Panc1 (cell line): Measurements from ENCODE around the gene CPAMD8. TPM values are rescaled to one million over a fixed set of nuclear protein-coding genes. Genes with fewer than 3 reads are reported as not detected.

Experiments
- ATAC-seq: fragments of 200-7000 bp; cut with Tn5 transposase; 2 replicates; pipeline ENCODE4 v1.9.1; 2020; ENCODE audit warnings: mild to moderate bottlenecking, moderate library complexity
- BruUV-seq: library from RNA; stranded (reverse); fragments of 400-500 nt; replicated peaks from 2 replicates; lab custom pipeline; 2021; lab: Mats Ljungman, UMichigan
- CTCF ChIA-PET: fragments of 300-600 bp; sonication (Branson Sonifier 250); formaldehyde crosslinking; loops from one replicate; lab custom pipeline; 2022; ENCODE audit warnings: antibody characterized with exemption; lab: Charles Lee
- POLR2A ChIA-PET: fragments of 300-600 bp; sonication (Branson Sonifier 250); formaldehyde crosslinking; loops from one replicate; lab custom pipeline; 2022; ENCODE audit warnings: antibody characterized with exemption; lab: Charles Lee
- DNase-seq: peaks from one replicate; pipeline ENCODE4 v3.0.0-alpha.2; 2010; ENCODE audit warnings: low read depth, low spot score
- H3K27ac ChIP-seq: 2 replicates; pipeline ENCODE4 v1.5.1; 2011; ENCODE audit warnings: mild to moderate bottlenecking, low read length, inconsistent platforms
- H3K27me3 ChIP-seq: fragments of 200-500 bp; sonication (Bioruptor generic); 2 replicates; pipeline ENCODE4 v1.6.0; 2014; ENCODE audit warnings: low read length, inconsistent platforms; ENCODE audit not compliant: control insufficient read depth, insufficient read depth
- H3K36me3 ChIP-seq: fragments of 200-500 bp; sonication (Bioruptor generic); 2 replicates; pipeline ENCODE4 v1.5.1; 2014; ENCODE audit warnings: inconsistent platforms, mild to moderate bottlenecking, low read length, moderate library complexity; ENCODE audit not compliant: control insufficient read depth, insufficient read depth
- H3K4me1 ChIP-seq: 2 replicates; pipeline ENCODE4 v1.5.1; 2011; ENCODE audit warnings: inconsistent platforms, mild to moderate bottlenecking, low read length, moderate library complexity; ENCODE audit not compliant: control insufficient read depth, insufficient read depth
- H3K4me3 ChIP-seq, 2 experiments: 2 replicates each; pipeline ENCODE4 v1.5.1; 2011 to 2012; ENCODE audit warnings: low read depth in 2 of 2, low read length in 2 of 2, mild to moderate bottlenecking in 2 of 2, inconsistent platforms in 1 of 2, moderate library complexity in 1 of 2
- H3K9me3 ChIP-seq: fragments of 200-500 bp; sonication (Bioruptor generic); 2 replicates; pipeline ENCODE4 v1.5.1; 2014; ENCODE audit warnings: low read depth, mild to moderate bottlenecking, inconsistent platforms, low read length, moderate library complexity; ENCODE audit not compliant: control insufficient read depth, insufficient read depth
- POLR2AphosphoS5 ChIP-seq: IDR thresholded peaks from 2 replicates; pipeline ENCODE4 v1.6.1; 2012; ENCODE audit warnings: mild to moderate bottlenecking, low read depth, low read length, moderate library complexity
- SIN3A ChIP-seq: IDR thresholded peaks from 2 replicates; pipeline ENCODE4 v1.6.1; 2012; ENCODE audit warnings: low read depth, mild to moderate bottlenecking, low read length, moderate library complexity, borderline replicate concordance; ENCODE audit not compliant: insufficient read depth
- TCF7L2 ChIP-seq: IDR thresholded peaks from 2 replicates; pipeline ENCODE4 v1.6.1; 2011; ENCODE audit warnings: mild to moderate bottlenecking, low read depth, low read length, inconsistent platforms
- in situ Hi-C: cut with HindIII; loops from 2 replicates; pipeline ENCODE4 v1.10.0; 2016; ENCODE audit warnings: low sequenced_read_pairs, low pct_unique_long_range_greater_than_20kb
- intact Hi-C: fragments of 100-400 bp; cut with micrococcal nuclease; formaldehyde crosslinking; loops from one replicate; pipeline ENCODE4 v1.10.0; 2022; ENCODE audit not compliant: unreplicated experiment
- total RNA-seq: library from RNA; stranded (reverse); gene quantifications from one replicate; pipeline ENCODE4 v1.2.1, GENCODE V29; 2021; ENCODE audit not compliant: unreplicated experiment
- TF ChIP-seq, protein P1 (sequence below): fragments of 450-650 bp; IDR thresholded peaks from 2 replicates; pipeline ENCODE4 v1.5.1; 2017; ENCODE audit warnings: mild to moderate bottlenecking
- TF ChIP-seq, protein P2 (sequence below), 2 experiments: IDR thresholded peaks; 2 replicates each; pipeline ENCODE4 v1.6.1; 2011 to 2012; ENCODE audit warnings: low read depth in 2 of 2, control low read depth in 1 of 2, low read length in 1 of 2, mild to moderate bottlenecking in 1 of 2, moderate library complexity in 1 of 2; ENCODE audit not compliant: insufficient read depth in 1 of 2

CPAMD8 gene
- total RNA-seq, 1 experiment from 2014 or later: 2.0 TPM

- ChIA-PET CTCF (no interaction called here), POLR2A (no interaction called here)
- Histone ChIP-seq H3K27ac (no peak overlapping the region), H3K4me3 (no peak overlapping the region), H3K36me3 (no peaks in the 10 kb centered on the region), H3K9me3 (no peaks in the 10 kb centered on the region), H3K4me1 (no peaks in the 10 kb centered on the region), H3K27me3 (no peaks in the 10 kb centered on the region)
- no peak for ATAC-seq
- intact Hi-C loops (no loop called here), in situ Hi-C loops (no loop called here)
- TF ChIP-seq POLR2AphosphoS5 (no peak), TCF7L2 (no peak), SIN3A (no peak)
- TF ChIP-seq, protein P1, sequence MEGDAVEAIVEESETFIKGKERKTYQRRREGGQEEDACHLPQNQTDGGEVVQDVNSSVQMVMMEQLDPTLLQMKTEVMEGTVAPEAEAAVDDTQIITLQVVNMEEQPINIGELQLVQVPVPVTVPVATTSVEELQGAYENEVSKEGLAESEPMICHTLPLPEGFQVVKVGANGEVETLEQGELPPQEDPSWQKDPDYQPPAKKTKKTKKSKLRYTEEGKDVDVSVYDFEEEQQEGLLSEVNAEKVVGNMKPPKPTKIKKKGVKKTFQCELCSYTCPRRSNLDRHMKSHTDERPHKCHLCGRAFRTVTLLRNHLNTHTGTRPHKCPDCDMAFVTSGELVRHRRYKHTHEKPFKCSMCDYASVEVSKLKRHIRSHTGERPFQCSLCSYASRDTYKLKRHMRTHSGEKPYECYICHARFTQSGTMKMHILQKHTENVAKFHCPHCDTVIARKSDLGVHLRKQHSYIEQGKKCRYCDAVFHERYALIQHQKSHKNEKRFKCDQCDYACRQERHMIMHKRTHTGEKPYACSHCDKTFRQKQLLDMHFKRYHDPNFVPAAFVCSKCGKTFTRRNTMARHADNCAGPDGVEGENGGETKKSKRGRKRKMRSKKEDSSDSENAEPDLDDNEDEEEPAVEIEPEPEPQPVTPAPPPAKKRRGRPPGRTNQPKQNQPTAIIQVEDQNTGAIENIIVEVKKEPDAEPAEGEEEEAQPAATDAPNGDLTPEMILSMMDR: no peak
- TF ChIP-seq, protein P2, sequence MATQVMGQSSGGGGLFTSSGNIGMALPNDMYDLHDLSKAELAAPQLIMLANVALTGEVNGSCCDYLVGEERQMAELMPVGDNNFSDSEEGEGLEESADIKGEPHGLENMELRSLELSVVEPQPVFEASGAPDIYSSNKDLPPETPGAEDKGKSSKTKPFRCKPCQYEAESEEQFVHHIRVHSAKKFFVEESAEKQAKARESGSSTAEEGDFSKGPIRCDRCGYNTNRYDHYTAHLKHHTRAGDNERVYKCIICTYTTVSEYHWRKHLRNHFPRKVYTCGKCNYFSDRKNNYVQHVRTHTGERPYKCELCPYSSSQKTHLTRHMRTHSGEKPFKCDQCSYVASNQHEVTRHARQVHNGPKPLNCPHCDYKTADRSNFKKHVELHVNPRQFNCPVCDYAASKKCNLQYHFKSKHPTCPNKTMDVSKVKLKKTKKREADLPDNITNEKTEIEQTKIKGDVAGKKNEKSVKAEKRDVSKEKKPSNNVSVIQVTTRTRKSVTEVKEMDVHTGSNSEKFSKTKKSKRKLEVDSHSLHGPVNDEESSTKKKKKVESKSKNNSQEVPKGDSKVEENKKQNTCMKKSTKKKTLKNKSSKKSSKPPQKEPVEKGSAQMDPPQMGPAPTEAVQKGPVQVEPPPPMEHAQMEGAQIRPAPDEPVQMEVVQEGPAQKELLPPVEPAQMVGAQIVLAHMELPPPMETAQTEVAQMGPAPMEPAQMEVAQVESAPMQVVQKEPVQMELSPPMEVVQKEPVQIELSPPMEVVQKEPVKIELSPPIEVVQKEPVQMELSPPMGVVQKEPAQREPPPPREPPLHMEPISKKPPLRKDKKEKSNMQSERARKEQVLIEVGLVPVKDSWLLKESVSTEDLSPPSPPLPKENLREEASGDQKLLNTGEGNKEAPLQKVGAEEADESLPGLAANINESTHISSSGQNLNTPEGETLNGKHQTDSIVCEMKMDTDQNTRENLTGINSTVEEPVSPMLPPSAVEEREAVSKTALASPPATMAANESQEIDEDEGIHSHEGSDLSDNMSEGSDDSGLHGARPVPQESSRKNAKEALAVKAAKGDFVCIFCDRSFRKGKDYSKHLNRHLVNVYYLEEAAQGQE (IDR thresholded peaks at IDR 0.05; ENCODE audit: insufficient read depth in 1 of 2, low read depth in 2 of 2, low read length in 1 of 2): no peak
- no peak for DNase-seq
- BruUV-seq: no TSS peak
Observed at GRCh38 chr19:16976446-16976845, 50.2 kb downstream of the CPAMD8 start.

DNA sequence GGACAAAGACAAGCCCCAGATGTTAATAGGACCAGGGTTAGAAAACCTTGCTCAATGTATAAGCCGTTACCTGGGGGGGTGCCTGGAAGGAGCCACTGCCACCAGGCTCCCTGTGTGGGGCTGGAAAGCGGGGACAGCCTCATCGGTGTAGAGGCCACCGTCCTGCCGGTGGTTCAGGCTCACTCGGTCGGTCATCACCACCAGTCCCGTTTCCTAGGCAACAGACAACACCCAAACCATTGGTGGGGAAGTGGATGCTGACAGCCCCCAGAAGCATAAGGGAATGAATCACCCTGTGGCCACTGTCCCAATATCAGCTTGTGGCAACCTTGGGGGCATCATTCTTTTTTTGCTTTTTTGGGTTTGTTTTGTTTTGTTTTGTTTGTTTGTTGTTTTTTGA lies 55.8 kb downstream of the CPAMD8 start:
- peak; percentile 34; the same call in 1 of the 2 replicates for ATAC-seq
- BruUV-seq: no TSS peak
- POLR2A ChIA-PET: no interaction called here

More for the DNA sequence above, 55.8 kb downstream of the CPAMD8 start:
- Histone ChIP-seq H3K4me3 (no peak overlapping the region), H3K36me3 (no peaks in the 10 kb centered on the region), H3K27me3 (no peaks in the 10 kb centered on the region), H3K4me1 (no peaks in the 10 kb centered on the region), H3K27ac (no peak overlapping the region), H3K9me3 (no peaks in the 10 kb centered on the region)
- no peak for DNase-seq
- intact Hi-C loops (no loop called here), in situ Hi-C loops (no loop called here)
- CTCF ChIA-PET: interaction anchor here (0.6 kb wide), 1 partner anchor 250 kb away, joined by 3 read pairs; no protein-coding TSS in a partner anchor
- TF ChIP-seq POLR2AphosphoS5 (no peak), SIN3A (no peak), TCF7L2 (no peak)
- TF ChIP-seq, protein P1: no peak
- TF ChIP-seq, protein P2 (IDR thresholded peaks at IDR 0.05; ENCODE audit: insufficient read depth in 1 of 2, low read depth in 2 of 2, low read length in 1 of 2): no peak
